H9 (cell line): ENCODE data around the gene PIK3C3. TPM values are rescaled to one million over a fixed set of nuclear protein-coding genes. Genes with fewer than 3 reads are reported as not detected.

Source experiments
- DNase-seq: peaks from one replicate; pipeline ENCODE4 v3.0.0-alpha.2; 2017
- H2AFZ ChIP-seq: one replicate; pipeline ENCODE4 v1.6.1; 2013; ENCODE audit warnings: mild to moderate bottlenecking, low read length, control low read depth, moderate library complexity
- H2AK5ac ChIP-seq: 2 replicates; pipeline ENCODE4 v1.6.1; 2013; ENCODE audit warnings: low read length, control low read depth, mixed read lengths; ENCODE audit not compliant: insufficient read length
- H2BK120ac ChIP-seq: one replicate; pipeline ENCODE4 v1.6.1; 2013; ENCODE audit warnings: low read depth, mild to moderate bottlenecking, low read length, control low read depth, inconsistent platforms; ENCODE audit not compliant: poor library complexity, severe bottlenecking
- H2BK12ac ChIP-seq: 2 replicates; pipeline ENCODE4 v1.6.1; 2013; ENCODE audit warnings: low read length, control low read depth, mixed read lengths, low read depth; ENCODE audit not compliant: insufficient read length
- H2BK15ac ChIP-seq: 2 replicates; pipeline ENCODE4 v1.6.1; 2013; ENCODE audit warnings: low read depth, low read length, control low read depth
- H2BK20ac ChIP-seq: one replicate; pipeline ENCODE4 v1.6.1; 2013; ENCODE audit warnings: low read depth, mild to moderate bottlenecking, low read length, control low read depth, inconsistent platforms; ENCODE audit not compliant: poor library complexity, severe bottlenecking
- H2BK5ac ChIP-seq: 2 replicates; pipeline ENCODE4 v1.6.1; 2013; ENCODE audit warnings: low read length, control low read depth, mixed read lengths; ENCODE audit not compliant: insufficient read length
- H3K14ac ChIP-seq: 2 replicates; pipeline ENCODE4 v1.6.1; 2013; ENCODE audit warnings: low read length, control low read depth; ENCODE audit not compliant: insufficient read depth
- H3K18ac ChIP-seq: 2 replicates; pipeline ENCODE4 v1.6.1; 2013; ENCODE audit warnings: low read depth, mild to moderate bottlenecking, mixed read lengths, low read length, control low read depth; ENCODE audit not compliant: insufficient read length
- H3K23ac ChIP-seq: 2 replicates; pipeline ENCODE4 v1.6.1; 2013; ENCODE audit warnings: low read length, control low read depth, mixed read lengths, low read depth; ENCODE audit not compliant: insufficient read length
- H3K23me2 ChIP-seq: 2 replicates; pipeline ENCODE4 v1.6.1; 2013; ENCODE audit warnings: low read depth, mild to moderate bottlenecking, mixed read lengths, low read length, control low read depth; ENCODE audit not compliant: insufficient read length, poor library complexity, severe bottlenecking
- H3K27ac ChIP-seq: 2 replicates; pipeline ENCODE4 v1.5.1; 2013; ENCODE audit warnings: low read length, control low read depth, mixed read lengths, low read depth; ENCODE audit not compliant: insufficient read length
- H3K27me3 ChIP-seq: 2 replicates; pipeline ENCODE4 v1.6.1; 2013; ENCODE audit warnings: low read length, control low read depth, inconsistent platforms; ENCODE audit not compliant: insufficient read depth
- H3K4ac ChIP-seq: 2 replicates; pipeline ENCODE4 v1.6.1; 2013; ENCODE audit warnings: low read depth, mild to moderate bottlenecking, control low read depth, inconsistent platforms, low read length, moderate library complexity
- H3K4me1 ChIP-seq: 2 replicates; pipeline ENCODE4 v1.6.1; 2013; ENCODE audit warnings: low read length, control low read depth, inconsistent platforms; ENCODE audit not compliant: insufficient read depth
- H3K4me2 ChIP-seq: 2 replicates; pipeline ENCODE4 v1.6.1; 2013; ENCODE audit warnings: low read length, control low read depth, mixed read lengths; ENCODE audit not compliant: insufficient read length, insufficient read depth
- H3K56ac ChIP-seq: 2 replicates; pipeline ENCODE4 v1.6.1; 2013; ENCODE audit warnings: low read depth, mild to moderate bottlenecking, mixed read lengths, low read length, control low read depth; ENCODE audit not compliant: insufficient read length
- H3K79me1 ChIP-seq: 2 replicates; pipeline ENCODE4 v1.6.1; 2013; ENCODE audit warnings: low read depth, mild to moderate bottlenecking, moderate library complexity, low read length, control low read depth, inconsistent platforms; ENCODE audit not compliant: insufficient read depth, poor library complexity, severe bottlenecking
- H3K79me2 ChIP-seq: 2 replicates; pipeline ENCODE4 v1.6.1; 2013; ENCODE audit warnings: low read length, control low read depth, inconsistent platforms; ENCODE audit not compliant: insufficient read depth
- H3K9ac ChIP-seq: 2 replicates; pipeline ENCODE4 v1.6.1; 2013; ENCODE audit warnings: low read length, control low read depth, mixed read lengths; ENCODE audit not compliant: insufficient read length; ENCODE audit errors: extremely low read depth
- H3K9me3 ChIP-seq: one replicate; pipeline ENCODE4 v1.6.1; 2013; ENCODE audit warnings: low read depth, low read length, inconsistent platforms; ENCODE audit not compliant: control insufficient read depth
- H3T11ph ChIP-seq: one replicate; pipeline ENCODE4 v1.6.1; 2013; ENCODE audit warnings: mild to moderate bottlenecking, low read length, control low read depth, inconsistent platforms
- H4K20me1 ChIP-seq: one replicate; pipeline ENCODE4 v1.6.1; 2013; ENCODE audit not compliant: control insufficient read depth, insufficient read length, insufficient read depth
- H4K5ac ChIP-seq: 2 replicates; pipeline ENCODE4 v1.6.1; 2013; ENCODE audit warnings: low read depth, mild to moderate bottlenecking, mixed read lengths, low read length, control low read depth; ENCODE audit not compliant: insufficient read length
- H4K8ac ChIP-seq: replicated peaks from 2 replicates; pipeline ENCODE4 v1.6.1; 2013; ENCODE audit warnings: low read length, control low read depth, mixed read lengths, low read depth; ENCODE audit not compliant: insufficient read length
- H4K91ac ChIP-seq: 2 replicates; pipeline ENCODE4 v1.6.1; 2013; ENCODE audit warnings: low read depth, mild to moderate bottlenecking, moderate library complexity, mixed read lengths, low read length, control low read depth; ENCODE audit not compliant: insufficient read length
- H3K27ac Mint-ChIP-seq, 3 experiments: 2 replicates in 2 of 3; 3 replicates in 1 of 3; pipeline ENCODE4 v1.8.0; 2020 to 2021; ENCODE audit warnings: mixed read lengths in 3 of 3, mild to moderate bottlenecking in 1 of 3, moderate library complexity in 1 of 3
- H3K27me3 Mint-ChIP-seq: 2 replicates; pipeline ENCODE4 v1.8.0; 2021; ENCODE audit warnings: low read depth, mild to moderate bottlenecking, moderate library complexity, mixed read lengths
- H3K36me3 Mint-ChIP-seq, 3 experiments: 2 replicates in 2 of 3; 3 replicates in 1 of 3; pipeline ENCODE4 v1.8.0; 2020 to 2021; ENCODE audit warnings: low read depth in 3 of 3, mixed read lengths in 3 of 3; ENCODE audit not compliant: insufficient read depth in 1 of 3
- H3K4me1 Mint-ChIP-seq, 2 experiments: 2 replicates each; pipeline ENCODE4 v1.8.0; 2020; ENCODE audit warnings: mixed read lengths in 2 of 2
- H3K4me3 Mint-ChIP-seq, 2 experiments: 2 replicates in 1 of 2; 3 replicates in 1 of 2; pipeline ENCODE4 v1.8.0; 2020 to 2021; ENCODE audit warnings: mild to moderate bottlenecking in 2 of 2, mixed read lengths in 2 of 2, moderate library complexity in 1 of 2
- H3K9me3 Mint-ChIP-seq, 2 experiments: 2 replicates in 1 of 2; 3 replicates in 1 of 2; pipeline ENCODE4 v1.8.0; 2020; ENCODE audit warnings: mild to moderate bottlenecking in 2 of 2, mixed read lengths in 2 of 2, moderate library complexity in 1 of 2
- WGBS: extraction: QIAGEN DNeasy Blood & Tissue Kit; methylation state at CpG from one replicate; pipeline ENCODE4 v1.1.7; 2013; ENCODE audit warnings: missing lambda C conversion rate, low lambda C conversion rate, mixed read lengths; ENCODE audit not compliant: insufficient read length; ENCODE audit errors: extremely low coverage; 5-methylcytosine and 5-hydroxymethylcytosine counted together
- total RNA-seq: library from RNA; stranded (reverse); gene quantifications from 2 replicates; pipeline ENCODE4 v1.2.1, GENCODE V29; 2021
- TF ChIP-seq, protein P1 (sequence below): fragments of 200-600 bp; sonication (generic); conservative IDR thresholded peaks from 3 replicates; pipeline ENCODE4 v1.8.0; 2021; ENCODE audit warnings: antibody characterized with exemption, mild to moderate bottlenecking

The PIK3C3 gene
- total RNA-seq, 1 experiment from 2014 or later, result 48.8 TPM

- Histone ChIP-seq H2BK120ac (no peak overlapping the region), H2BK15ac (no peak overlapping the region), H3K4me1 (no peaks in the 10 kb centered on the region), H3K18ac (no peak overlapping the region), H4K8ac (no peak overlapping the region), H4K91ac (no peak overlapping the region), H2BK12ac (no peak overlapping the region), H3K4me2 (no peak overlapping the region), H3K4ac (no peak overlapping the region), H4K20me1 (no peaks in the 10 kb centered on the region), H3K9me3 (no peaks in the 10 kb centered on the region), H3K9ac (no peak overlapping the region), H2AFZ (no peak overlapping the region), H2AK5ac (no peak overlapping the region), H4K5ac (no peak overlapping the region), H3K79me2 (no peaks in the 10 kb centered on the region), H3K14ac (no peak overlapping the region), H3K79me1 (no peaks in the 10 kb centered on the region), H3K56ac (no peak overlapping the region), H3K27me3 (no peaks in the 10 kb centered on the region), H3K23ac (no peak overlapping the region), H3T11ph (no peak overlapping the region), H2BK20ac (no peak overlapping the region), H3K23me2 (no peaks in the 10 kb centered on the region), H3K27ac (no peak overlapping the region), H2BK5ac (no peak overlapping the region)
- Mint-ChIP-seq H3K36me3 (peaks cover 11 to 43% (median 32%) of the 10 kb centered on the region in 3 experiments), H3K4me3 (no peak overlapping the region), H3K27ac (no peak overlapping the region), H3K4me1 (no peaks in the 10 kb centered on the region), H3K9me3 (no peaks in the 10 kb centered on the region), H3K27me3 (no peaks in the 10 kb centered on the region)
- WGBS, result no CpG with 5 or more reads among the region's 4 CpGs
- TF ChIP-seq, protein P1, sequence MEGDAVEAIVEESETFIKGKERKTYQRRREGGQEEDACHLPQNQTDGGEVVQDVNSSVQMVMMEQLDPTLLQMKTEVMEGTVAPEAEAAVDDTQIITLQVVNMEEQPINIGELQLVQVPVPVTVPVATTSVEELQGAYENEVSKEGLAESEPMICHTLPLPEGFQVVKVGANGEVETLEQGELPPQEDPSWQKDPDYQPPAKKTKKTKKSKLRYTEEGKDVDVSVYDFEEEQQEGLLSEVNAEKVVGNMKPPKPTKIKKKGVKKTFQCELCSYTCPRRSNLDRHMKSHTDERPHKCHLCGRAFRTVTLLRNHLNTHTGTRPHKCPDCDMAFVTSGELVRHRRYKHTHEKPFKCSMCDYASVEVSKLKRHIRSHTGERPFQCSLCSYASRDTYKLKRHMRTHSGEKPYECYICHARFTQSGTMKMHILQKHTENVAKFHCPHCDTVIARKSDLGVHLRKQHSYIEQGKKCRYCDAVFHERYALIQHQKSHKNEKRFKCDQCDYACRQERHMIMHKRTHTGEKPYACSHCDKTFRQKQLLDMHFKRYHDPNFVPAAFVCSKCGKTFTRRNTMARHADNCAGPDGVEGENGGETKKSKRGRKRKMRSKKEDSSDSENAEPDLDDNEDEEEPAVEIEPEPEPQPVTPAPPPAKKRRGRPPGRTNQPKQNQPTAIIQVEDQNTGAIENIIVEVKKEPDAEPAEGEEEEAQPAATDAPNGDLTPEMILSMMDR, result peak; percentile 48
- no peak for DNase-seq
These were observed 117.4 kb downstream of the PIK3C3 start for GRCh38 chr18:42072407-42072806.
